Fibroblast of pulmonary artery (primary cell): ENCODE data around the gene SGPL1.
"Not testable (repeated sequence)": the region's sequence is repeated elsewhere in the genome, so short reads cannot be mapped to it uniquely, and the experiment has no call there.

Experiments
- DNase-seq: peaks from one replicate; pipeline ENCODE4 v3.0.0-alpha.2; 2010; ENCODE audit warnings: low read depth
- H3K4me3 ChIP-seq: replicated peaks from 2 replicates; pipeline ENCODE4 v1.5.1; 2011; ENCODE audit warnings: low read depth, mild to moderate bottlenecking, control low read depth, low read length, moderate library complexity
- CTCF ChIP-seq: IDR thresholded peaks from 2 replicates; pipeline ENCODE4 v1.5.1; 2011; ENCODE audit warnings: mild to moderate bottlenecking, control low read depth, low read length, inconsistent platforms; ENCODE audit errors: missing control alignments

Gene SGPL1

GRCh38 chr10:70856454-70856853 lies 40.7 kb downstream of the SGPL1 start:
- no peak for TF ChIP-seq CTCF
- peak; percentile 33 for DNase-seq
- H3K4me3 ChIP-seq: no peak overlapping the region

GRCh38 chr10:70858759-70859158 lies 43.0 kb downstream of the SGPL1 start:
- no peak for DNase-seq
- H3K4me3 ChIP-seq: no peak overlapping the region
- no peak for TF ChIP-seq CTCF

GRCh38 chr10:70861495-70862197 lies 45.9 kb downstream of the SGPL1 start:
- DNase-seq, H3K4me3 ChIP-seq: not testable (repeated sequence)

- no peak for TF ChIP-seq CTCF
- H3K4me3 ChIP-seq: no peak overlapping the region
- DNase-seq: no peak
Measured at GRCh38 chr10:70863470-70864160, 47.9 kb downstream of the SGPL1 start.

GRCh38 chr10:70864935-70865334 lies 49.2 kb downstream of the SGPL1 start:
- H3K4me3 ChIP-seq: no peak overlapping the region
- no peak for TF ChIP-seq CTCF
- no peak for DNase-seq

- no peak for TF ChIP-seq CTCF
- DNase-seq: no peak
- no peak overlapping the region for H3K4me3 ChIP-seq
Measured at GRCh38 chr10:70866424-70866823, 50.7 kb downstream of the SGPL1 start.

- H3K4me3 ChIP-seq: no peak overlapping the region
- TF ChIP-seq CTCF: no peak
- no peak for DNase-seq
Measured at GRCh38 chr10:70872291-70872690, 56.5 kb downstream of the SGPL1 start.
